Prostate gland (tissue), 2 donors: ENCODE data around the gene SHC3. TPM values are rescaled to one million over a fixed set of nuclear protein-coding genes. Genes with fewer than 3 reads are reported as not detected.

Source experiments
- DNase-seq: peaks from one replicate; pipeline ENCODE4 v3.0.0-alpha.2; 2019; ENCODE audit warnings: low spot score
- H3K27ac ChIP-seq, 2 donors: fragments of 200-600 bp; sonication (generic); 2 replicates each; pipeline ENCODE4 v1.5.1; 2017 to 2019
- H3K27me3 ChIP-seq: fragments of 200-600 bp; sonication (generic); replicated peaks from 2 replicates; pipeline ENCODE4 v1.5.1; 2019; ENCODE audit not compliant: insufficient read depth
- H3K36me3 ChIP-seq, 2 donors: fragments of 200-600 bp; sonication (generic); 1 replicate in 1 of 2; 2 replicates in 1 of 2; pipeline versions ENCODE4 v1.5.1 to v1.8.1; 2017 to 2019
- H3K4me1 ChIP-seq: fragments of 200-600 bp; sonication (generic); replicated peaks from 2 replicates; pipeline ENCODE4 v1.5.1; 2019
- H3K4me3 ChIP-seq, 2 donors: fragments of 200-600 bp; sonication (generic); 2 replicates each; pipeline ENCODE4 v1.5.1; 2017 to 2019
- H3K9me3 ChIP-seq: fragments of 200-600 bp; sonication (generic); 2 replicates; pipeline ENCODE4 v1.5.1; 2017
- CTCF ChIP-seq, 4 experiments: fragments of 200-600 bp in 2 of 4; fragments of 450-650 bp in 2 of 4; sonication (generic) in 2 of 4; IDR thresholded peaks; 1 replicate in 3 of 4; 2 replicates in 1 of 4; pipeline ENCODE4 v1.5.1; 2016 to 2019; ENCODE audit warnings: antibody characterized with exemption in 4 of 4, mild to moderate bottlenecking in 2 of 4, moderate library complexity in 2 of 4
- POLR2A ChIP-seq: fragments of 450-650 bp; IDR thresholded peaks from one replicate; pipeline ENCODE4 v1.6.1; 2016; ENCODE audit warnings: antibody characterized with exemption, mild to moderate bottlenecking
- POLR2AphosphoS5 ChIP-seq: sonication (generic); formaldehyde crosslinking; IDR thresholded peaks from one replicate; pipeline ENCODE4 v1.6.1; 2017; ENCODE audit warnings: antibody characterized with exemption
- WGBS: methylation state at CpG from one replicate; pipeline ENCODE4 v1.1.5; 2018; 5-methylcytosine and 5-hydroxymethylcytosine counted together
- intact Hi-C: fragments of 100-400 bp; cut with DNase I; formaldehyde crosslinking; loops from one replicate; pipeline ENCODE4 v1.14.2; 2022
- total RNA-seq, 2 donors: library from RNA; depleted of rRNA; stranded (reverse); fragments of >200 nt; gene quantifications; one replicate each; pipeline ENCODE4 v1.1.0, GENCODE V29; 2016

The SHC3 gene
- total RNA-seq, 2 donors from 2014 or later = 0.34 to 0.59 TPM

GRCh38 chr9:88971131-88971960 is 207.3 kb downstream of the SHC3 start:
- intact Hi-C loops = no loop called here
- WGBS = 96% methylated on average over 23 of the region's 23 CpGs
- Histone ChIP-seq H3K36me3 (no peaks in the 10 kb centered on the region), H3K9me3 (no peaks in the 10 kb centered on the region), H3K27ac (no peak overlapping the region), H3K4me3 (no peak overlapping the region), H3K4me1 (no peaks in the 10 kb centered on the region), H3K27me3 (no peaks in the 10 kb centered on the region)
- no peak for DNase-seq
- TF ChIP-seq POLR2A = no peak
- no peak for TF ChIP-seq CTCF (IDR thresholded peaks at IDR 0.05)
- no peak for TF ChIP-seq POLR2AphosphoS5

- no peak overlapping the region for H3K27ac ChIP-seq
- H3K9me3 ChIP-seq = no peaks in the 10 kb centered on the region
- H3K4me1 ChIP-seq = no peaks in the 10 kb centered on the region
- no peak overlapping the region for H3K4me3 ChIP-seq
- H3K27me3 ChIP-seq = no peaks in the 10 kb centered on the region
- WGBS = 59% methylated on average over 8 of the region's 8 CpGs
- DNase-seq = no peak
- H3K36me3 ChIP-seq = no peaks in the 10 kb centered on the region
- intact Hi-C loops = no loop called here
- TF ChIP-seq POLR2AphosphoS5 = no peak
- no peak for TF ChIP-seq CTCF (IDR thresholded peaks at IDR 0.05)
- TF ChIP-seq POLR2A = no peak
These were observed 208.8 kb downstream of the SHC3 start for GRCh38 chr9:88969646-88970373.

- 83% methylated on average over 4 of the region's 4 CpGs for WGBS
- Histone ChIP-seq H3K4me3 (no peak overlapping the region), H3K9me3 (no peaks in the 10 kb centered on the region), H3K27me3 (no peaks in the 10 kb centered on the region), H3K36me3 (no peaks in the 10 kb centered on the region), H3K4me1 (no peaks in the 10 kb centered on the region), H3K27ac (no peak overlapping the region)
- TF ChIP-seq POLR2A (no peak), CTCF (IDR thresholded peaks at IDR 0.05) (no peak), POLR2AphosphoS5 (no peak)
- intact Hi-C loops = no loop called here
- no peak for DNase-seq
These were observed 209.8 kb downstream of the SHC3 start for GRCh38 chr9:88968799-88969198.

- 91% methylated on average over 8 of the region's 10 CpGs for WGBS
- no peak for TF ChIP-seq CTCF (IDR thresholded peaks at IDR 0.05)
- TF ChIP-seq POLR2A = no peak
- TF ChIP-seq POLR2AphosphoS5 = no peak
- Histone ChIP-seq H3K4me3 (no peak overlapping the region), H3K27ac (no peak overlapping the region), H3K9me3 (no peaks in the 10 kb centered on the region), H3K36me3 (no peaks in the 10 kb centered on the region), H3K4me1 (no peaks in the 10 kb centered on the region), H3K27me3 (no peaks in the 10 kb centered on the region)
- no peak for DNase-seq
- intact Hi-C loops = no loop called here
These were observed 211.5 kb downstream of the SHC3 start for GRCh38 chr9:88966894-88967676.
